Posterior cingulate gyrus (tissue), 11 donors: ENCODE results near the gene SNHG17.
A peak's percentile ranks its signal among the peaks of the same experiment; 100 is the strongest.
"Not testable (repeated sequence)": the region's sequence is repeated elsewhere in the genome, so short reads cannot be mapped to it uniquely, and the experiment has no call there.

Experiments used
- DNase-seq, 10 donors: peaks; one replicate each; pipeline versions ENCODE4 v3.0.0 to v3.0.0-alpha.2; 2020 to 2021; ENCODE audit warnings: mixed read lengths in 3 of 10
- intact Hi-C: fragments of 100-400 bp; cut with DNase I; formaldehyde crosslinking; loops from one replicate; pipeline ENCODE4 v1.15.1; 2023

The SNHG17 gene

GRCh38 chr20:38449046-38449445 lies 13.9 kb upstream of the SNHG17 start:
- intact Hi-C loops, result no loop called here
- peak in 1 of 10 donors; percentile 44 for DNase-seq

DNA sequence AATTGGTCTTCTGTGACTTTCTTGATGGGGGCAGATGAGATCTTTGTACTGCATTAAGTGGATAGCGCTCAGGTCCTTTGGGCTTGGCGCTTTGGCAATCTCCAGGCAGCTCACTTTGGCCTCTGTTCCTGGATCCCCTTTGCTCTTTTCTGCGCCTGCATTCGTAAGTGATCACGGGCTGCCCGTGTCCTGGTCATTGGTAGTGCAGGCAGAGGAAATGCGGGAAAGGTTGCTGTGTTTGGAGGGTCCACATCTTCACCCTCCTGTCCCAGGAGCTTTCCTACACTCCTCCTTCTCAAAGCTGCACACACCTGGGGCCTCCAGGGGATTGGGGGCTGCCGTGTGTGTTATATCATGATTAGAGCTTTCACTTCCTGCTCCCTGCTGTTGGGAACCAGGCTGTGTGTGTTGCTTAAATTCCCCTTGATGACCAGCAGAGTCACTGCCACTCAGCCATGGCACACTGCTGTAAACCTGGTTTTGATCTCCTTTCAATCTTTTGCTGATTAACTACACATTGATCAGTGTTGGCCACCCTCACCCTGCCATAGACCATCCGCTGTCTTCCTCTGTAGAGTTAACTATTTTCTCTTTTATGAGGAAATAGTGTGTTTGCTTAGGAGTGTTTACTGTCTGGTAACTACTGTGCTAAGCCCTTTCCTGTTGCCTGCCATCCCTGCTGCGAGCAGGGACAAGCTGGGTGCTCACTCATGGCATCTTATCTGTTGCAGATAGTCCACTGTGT lies 13.0 kb upstream of the SNHG17 start:
- DNase-seq, result peak in 1 of 10 donors; percentile 27
- intact Hi-C loops, result loop anchor here (1.0 kb wide), 1 partner anchor 24 kb away; the partner anchor contains the start of gene RALGAPB

GRCh38 chr20:38447251-38447661 lies 12.1 kb upstream of the SNHG17 start:
- DNase-seq, result peak in 1 of 10 donors; percentile 82
- intact Hi-C loops, result loop anchor here (1.0 kb wide), 1 partner anchor 25 kb away; the partner anchor contains the start of gene RALGAPB

DNA sequence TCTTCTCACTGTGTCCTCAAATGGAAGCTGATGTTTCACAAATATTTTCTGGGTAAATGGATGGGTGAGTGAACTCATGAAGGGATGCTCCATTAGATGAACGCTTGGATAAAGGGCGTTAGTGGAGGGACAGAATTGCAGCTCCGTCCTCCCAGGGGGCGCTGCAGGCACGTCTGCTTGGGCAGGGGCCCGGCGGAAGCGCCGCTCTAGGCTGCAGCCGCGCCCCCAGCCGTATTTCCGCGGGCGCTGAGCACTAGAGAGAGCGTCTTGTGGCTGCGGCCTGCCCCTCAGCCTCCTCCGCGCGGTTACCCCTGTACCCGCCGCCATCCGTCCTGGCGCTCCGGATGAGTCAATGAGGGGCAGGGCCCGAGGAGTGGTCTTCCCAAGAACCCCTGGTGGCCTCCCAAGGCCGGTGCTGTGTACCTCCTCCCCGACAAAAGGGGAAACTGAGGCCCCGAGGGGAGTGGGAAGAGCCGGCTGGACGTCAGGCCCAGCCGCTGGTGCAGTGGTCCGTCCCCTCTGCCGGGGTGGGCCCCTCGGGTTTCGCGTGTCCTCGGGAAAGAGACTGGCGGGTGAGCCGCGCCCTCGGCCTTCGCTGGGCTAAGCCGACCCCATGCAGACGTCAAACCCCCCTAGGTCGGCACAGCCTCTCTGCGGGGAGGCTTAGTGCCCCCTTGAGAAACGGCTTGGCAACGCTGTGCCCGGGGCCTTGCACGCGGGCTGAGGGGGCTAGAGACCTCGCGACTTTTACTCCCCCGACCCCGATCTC lies 11.5 kb upstream of the SNHG17 start:
- intact Hi-C loops, result loop anchor here (1.0 kb wide), 2 partner anchors 11 to 26 kb away; partner anchors contain the start of genes RALGAPB and SNHG17
- peak; percentile 77 to 98 (median 90) for DNase-seq

DNA sequence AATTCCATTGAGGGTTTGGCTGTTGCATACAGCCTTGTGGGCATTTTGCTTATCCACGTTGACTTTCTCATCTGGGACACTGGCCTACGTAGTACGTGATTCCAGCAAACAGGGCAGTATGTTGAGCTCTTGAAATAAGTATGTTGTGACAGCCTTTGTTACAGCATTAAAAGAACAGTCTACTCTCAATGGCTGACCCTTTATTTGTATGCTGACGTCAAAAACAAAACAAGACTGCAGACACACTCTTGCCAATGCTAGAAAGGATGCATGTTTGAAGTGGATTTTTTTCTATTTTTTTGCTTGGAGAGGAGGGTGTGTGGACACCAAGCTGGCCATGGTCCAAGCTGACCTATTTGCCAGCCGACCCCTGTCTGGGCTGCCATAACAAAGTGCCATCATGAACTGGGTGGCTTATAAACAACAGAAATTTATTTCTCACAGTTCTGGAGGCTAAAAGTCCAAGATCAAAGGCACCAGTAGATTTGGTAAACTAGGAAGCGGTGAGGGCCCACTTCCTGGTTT lies 10.8 kb upstream of the SNHG17 start:
- intact Hi-C loops, result loop anchor here (1.0 kb wide), 1 partner anchor 11 kb away; the partner anchor contains the start of gene SNHG17
- peak in 1 of 10 donors; percentile 12 for DNase-seq

- peak in 1 of 10 donors; percentile 7 for DNase-seq
- intact Hi-C loops, result no loop called here
These were observed 10.3 kb upstream of the SNHG17 start for GRCh38 chr20:38445381-38445796.

GRCh38 chr20:38441916-38442315 lies 6.8 kb upstream of the SNHG17 start:
- intact Hi-C loops, result no loop called here

GRCh38 chr20:38441110-38441509 lies 6.0 kb upstream of the SNHG17 start:
- intact Hi-C loops, DNase-seq: not testable (repeated sequence)

More at GRCh38 chr20:38441916-38442315, 6.8 kb upstream of the SNHG17 start:
- peak in 1 of 10 donors; percentile 24 for DNase-seq

- peak in 2 of 10 donors; percentile 53 to 72 for DNase-seq
- intact Hi-C loops, result no loop called here
These were observed 2.7 kb upstream of the SNHG17 start for GRCh38 chr20:38437796-38438195.

DNA sequence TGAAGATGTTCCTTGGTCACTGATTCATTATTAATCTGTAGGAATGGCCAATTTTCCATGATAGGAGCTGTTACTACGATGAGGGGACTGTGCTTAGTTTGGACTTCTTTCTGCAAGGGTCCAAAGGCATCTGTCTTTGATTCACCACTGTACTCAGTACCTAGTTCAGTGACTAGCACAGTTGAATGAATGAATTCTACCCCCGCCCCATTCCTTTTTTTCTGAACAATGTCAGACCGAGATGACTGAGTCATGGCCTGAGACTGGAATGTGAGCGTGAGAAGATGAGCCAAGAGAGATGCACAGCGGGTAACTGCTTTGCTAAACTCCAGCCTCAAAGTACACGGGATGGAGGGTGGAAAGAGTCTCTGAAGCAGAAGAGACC lies 419 bp upstream of the SNHG17 start:
- DNase-seq, result no peak
- intact Hi-C loops, result loop anchor here (1.0 kb wide), 1 partner anchor 11 kb away; no protein-coding TSS in a partner anchor

DNA sequence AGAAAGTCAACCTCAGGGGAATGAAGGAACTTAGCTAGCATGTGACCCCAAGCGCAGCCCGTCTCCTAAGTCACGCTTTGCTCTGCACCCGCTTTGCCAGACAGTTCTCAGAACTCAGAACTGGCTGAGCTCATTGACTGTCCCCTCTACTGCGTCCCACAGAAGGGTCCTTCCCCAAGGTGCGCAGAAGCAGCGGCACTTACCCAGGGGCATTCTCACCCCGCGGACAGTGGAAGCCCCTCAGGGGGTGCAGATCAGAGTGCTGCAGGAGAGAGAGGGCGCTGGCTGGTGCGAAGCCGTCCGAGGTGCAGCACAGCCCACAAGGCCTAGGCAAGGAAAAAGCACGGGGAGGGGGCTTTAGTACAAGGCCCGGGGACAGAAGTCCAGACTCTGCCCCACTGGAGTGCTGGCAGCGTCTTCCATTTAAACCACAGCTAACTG lies 807 bp downstream of the SNHG17 start:
- peak in 2 of 10 donors; percentile 30 to 62 for DNase-seq
- intact Hi-C loops, result no loop called here

DNA sequence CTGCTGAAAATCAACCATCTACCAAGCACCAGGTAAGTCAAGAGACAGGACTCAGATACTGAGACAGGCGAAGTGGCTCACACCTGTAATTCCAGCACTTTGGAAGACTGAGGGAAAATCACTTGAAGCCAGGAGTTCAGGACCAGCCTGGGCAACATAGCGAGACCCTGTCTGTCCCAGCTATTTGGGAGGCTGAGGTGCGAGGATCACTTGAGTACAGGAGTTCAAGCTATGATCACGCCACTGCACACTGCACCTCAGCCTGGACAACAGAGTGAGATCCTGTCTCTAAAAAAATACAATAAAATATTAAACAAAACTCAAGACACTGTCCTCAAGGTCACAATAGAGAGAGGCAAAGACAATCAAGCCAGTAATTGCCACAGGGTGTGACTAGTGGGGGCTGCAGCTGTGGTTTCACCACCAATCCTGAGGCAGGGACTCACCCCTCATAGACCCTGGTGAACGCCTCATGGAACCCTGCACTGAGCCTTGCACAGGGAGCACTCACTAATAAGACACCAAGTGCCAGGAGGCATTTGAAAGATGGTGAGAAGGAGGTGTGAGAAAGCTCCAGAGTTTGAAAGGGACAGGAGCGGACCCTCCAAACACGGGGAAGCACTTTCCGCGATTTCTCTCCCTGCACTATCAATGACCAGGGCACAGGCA lies 1.7 kb downstream of the SNHG17 start:
- DNase-seq, result peak in 1 of 10 donors; percentile 62
- intact Hi-C loops, result no loop called here

GRCh38 chr20:38432870-38433269 lies 2.3 kb downstream of the SNHG17 start:
- intact Hi-C loops, result not testable (repeated sequence)
- DNase-seq, result peak in 1 of 10 donors; percentile 16

- peak in 1 of 10 donors; percentile 31 for DNase-seq
- intact Hi-C loops, result no loop called here
These were observed 2.8 kb downstream of the SNHG17 start for GRCh38 chr20:38432292-38432691.

- intact Hi-C loops, result no loop called here
- peak in 2 of 10 donors; percentile 59 to 74 for DNase-seq
These were observed 4.3 kb downstream of the SNHG17 start for GRCh38 chr20:38430679-38431325.

DNA sequence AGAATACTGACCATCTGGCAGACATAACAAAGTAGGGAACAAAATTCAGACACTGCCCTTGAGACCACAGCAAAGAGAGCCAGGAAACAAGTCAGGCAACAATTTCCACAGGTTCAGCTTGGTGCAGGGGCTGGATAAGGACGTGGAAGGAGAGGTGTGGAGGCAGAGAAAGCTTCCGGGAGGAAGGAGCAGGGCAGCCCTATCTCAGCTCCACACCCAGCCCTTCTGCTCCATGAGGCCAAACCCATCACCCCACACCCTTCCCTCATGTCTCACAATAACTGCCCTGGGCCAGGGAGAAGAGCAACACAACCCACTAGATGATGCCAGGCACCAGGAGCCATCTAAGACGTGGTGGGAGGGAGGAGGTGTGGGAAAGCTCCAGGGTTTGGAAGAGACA lies 5.8 kb downstream of the SNHG17 start:
- DNase-seq, result no peak
- intact Hi-C loops, result no loop called here

GRCh38 chr20:38428800-38429199 lies 6.3 kb downstream of the SNHG17 start:
- intact Hi-C loops, result no loop called here
- no peak for DNase-seq

DNA sequence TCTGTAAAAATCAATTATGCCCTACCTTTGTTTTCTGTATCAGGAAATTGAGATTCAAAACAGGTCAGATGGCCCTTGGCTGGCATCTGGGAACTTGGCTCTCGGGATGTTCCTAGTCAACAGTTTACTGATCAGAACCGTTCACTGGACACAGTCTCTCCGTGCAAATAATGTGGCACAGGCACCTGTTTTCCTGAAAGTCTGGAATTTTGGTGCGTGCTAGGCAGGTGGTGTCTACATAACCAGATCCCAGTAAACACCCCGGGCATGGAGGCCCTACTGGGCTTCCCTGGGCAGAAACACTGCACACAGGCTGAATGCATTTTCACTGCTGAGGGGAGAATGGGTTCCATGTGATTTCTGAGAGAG lies 7.5 kb downstream of the SNHG17 start:
- DNase-seq, result no peak

DNA sequence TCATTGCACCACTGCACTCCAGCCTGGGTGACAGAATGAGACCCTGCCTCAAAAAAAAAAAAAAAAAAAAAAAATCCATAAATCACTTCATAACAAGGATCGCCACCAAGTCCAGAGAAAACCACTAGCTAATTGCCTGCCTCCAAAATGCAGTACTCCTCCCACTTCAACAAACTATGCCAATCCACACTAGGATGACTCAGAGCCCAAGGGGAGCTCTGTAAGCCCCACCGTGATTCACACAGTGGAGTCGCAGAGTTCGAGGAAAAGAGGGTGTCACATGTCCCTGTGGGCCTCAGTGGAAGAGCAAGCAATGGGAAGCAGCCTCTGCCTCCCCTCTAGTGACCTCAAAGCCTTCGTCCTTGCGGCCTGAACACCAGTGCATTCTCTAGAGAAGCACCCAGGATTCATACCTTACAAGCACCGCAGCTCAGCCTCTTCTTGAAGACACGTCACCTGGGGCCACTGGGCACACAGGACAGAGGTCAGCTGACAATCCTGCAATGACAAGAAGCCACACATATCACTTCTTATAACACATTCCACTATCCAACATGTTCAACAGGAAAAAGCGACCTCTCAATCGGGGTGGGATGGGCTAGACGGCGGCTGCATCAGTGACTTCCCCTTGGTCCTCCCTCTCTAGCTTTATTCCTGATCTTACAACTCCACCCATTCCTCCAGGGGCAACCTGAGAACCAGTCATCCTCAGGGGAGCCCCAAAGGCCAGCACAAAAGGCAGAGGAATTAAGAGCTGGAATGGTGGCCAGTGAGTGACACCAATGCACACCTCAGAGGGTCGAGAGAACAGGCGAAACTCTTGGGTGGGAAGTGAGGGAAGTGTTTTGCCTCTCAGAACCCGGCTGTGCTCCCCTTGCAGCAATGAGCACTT lies 8.9 kb downstream of the SNHG17 start:
- intact Hi-C loops, result no loop called here
- peak in 2 of 10 donors; percentile 40 to 91 for DNase-seq

More for the DNA sequence above, 7.5 kb downstream of the SNHG17 start:
- intact Hi-C loops, result no loop called here
